Right lobe of liver (tissue), 4 donors: Measurements from ENCODE around the gene LUZP1.

ENCODE experiments used
- POLR2A ChIP-seq: fragments of 450-650 bp; IDR thresholded peaks from one replicate; pipeline ENCODE4 v1.6.1; 2017; ENCODE audit warnings: antibody characterized with exemption, mild to moderate bottlenecking
- TF ChIP-seq, protein P1 (sequence below), 4 donors: fragments of 200-600 bp in 3 of 4; fragments of 450-650 bp in 1 of 4; IDR thresholded peaks; one replicate each; pipeline versions ENCODE4 v1.5.1 to v1.8.0; 2016 to 2022; ENCODE audit warnings: antibody characterized with exemption in 4 of 4, mild to moderate bottlenecking in 2 of 4
- donor health status: DM: no; HTN: no; CAD: no.
- donor health status: DM: no; HTN: no; CAD: no.
- donor health status: DM: no; HTN: yes; CAD: no.

DNA sequence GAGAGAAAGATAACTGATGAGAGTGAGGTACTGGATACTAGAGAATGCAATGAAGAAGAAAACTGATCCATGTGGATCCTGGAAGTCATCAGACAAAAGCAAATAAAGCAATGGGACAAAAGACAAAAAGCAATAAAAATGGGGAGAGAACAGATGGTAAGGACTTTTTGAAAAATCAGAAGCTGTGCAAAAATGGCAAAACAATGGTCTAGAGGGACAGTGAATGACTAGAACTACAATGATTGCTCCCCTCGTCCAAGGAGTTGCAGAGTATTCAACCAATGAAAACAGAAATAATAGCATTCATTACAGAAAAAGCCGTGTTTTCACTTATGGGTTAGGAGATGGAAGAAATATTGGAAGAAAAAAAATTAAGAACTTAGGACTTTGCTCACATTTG is 18.5 kb downstream of the LUZP1 start:
- no peak for TF ChIP-seq POLR2A
- TF ChIP-seq, protein P1, sequence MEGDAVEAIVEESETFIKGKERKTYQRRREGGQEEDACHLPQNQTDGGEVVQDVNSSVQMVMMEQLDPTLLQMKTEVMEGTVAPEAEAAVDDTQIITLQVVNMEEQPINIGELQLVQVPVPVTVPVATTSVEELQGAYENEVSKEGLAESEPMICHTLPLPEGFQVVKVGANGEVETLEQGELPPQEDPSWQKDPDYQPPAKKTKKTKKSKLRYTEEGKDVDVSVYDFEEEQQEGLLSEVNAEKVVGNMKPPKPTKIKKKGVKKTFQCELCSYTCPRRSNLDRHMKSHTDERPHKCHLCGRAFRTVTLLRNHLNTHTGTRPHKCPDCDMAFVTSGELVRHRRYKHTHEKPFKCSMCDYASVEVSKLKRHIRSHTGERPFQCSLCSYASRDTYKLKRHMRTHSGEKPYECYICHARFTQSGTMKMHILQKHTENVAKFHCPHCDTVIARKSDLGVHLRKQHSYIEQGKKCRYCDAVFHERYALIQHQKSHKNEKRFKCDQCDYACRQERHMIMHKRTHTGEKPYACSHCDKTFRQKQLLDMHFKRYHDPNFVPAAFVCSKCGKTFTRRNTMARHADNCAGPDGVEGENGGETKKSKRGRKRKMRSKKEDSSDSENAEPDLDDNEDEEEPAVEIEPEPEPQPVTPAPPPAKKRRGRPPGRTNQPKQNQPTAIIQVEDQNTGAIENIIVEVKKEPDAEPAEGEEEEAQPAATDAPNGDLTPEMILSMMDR (IDR thresholded peaks at IDR 0.05): no peak
